Activated gamma-delta T cell treated with anti-CD3 and anti-CD28 coated beads, Interleukin-2, amount 50 U/mL, for 16 hours (primary cell): Measurements from ENCODE around the gene TNS4.
A peak's percentile ranks its signal among the peaks of the same experiment; 100 is the strongest.

ENCODE experiments used
- DNase-seq: peaks from one replicate; pipeline ENCODE4 v3.0.0-alpha.2; 2020; ENCODE audit warnings: low read depth

Gene TNS4

GRCh38 chr17:40493697-40494096 is 7.7 kb downstream of the TNS4 start:
- no peak for DNase-seq

- DNase-seq = no peak
Observed at GRCh38 chr17:40491486-40491885, 9.9 kb downstream of the TNS4 start.

GRCh38 chr17:40490982-40491381 is 10.4 kb downstream of the TNS4 start:
- no peak for DNase-seq

- no peak for DNase-seq
Observed at GRCh38 chr17:40490289-40490853, 11.1 kb downstream of the TNS4 start.

- DNase-seq = no peak
Observed at GRCh38 chr17:40487371-40488020, 13.9 kb downstream of the TNS4 start.

GRCh38 chr17:40486522-40487370 is 14.7 kb downstream of the TNS4 start:
- no peak for DNase-seq

GRCh38 chr17:40485851-40486521 is 15.4 kb downstream of the TNS4 start:
- DNase-seq = no peak

GRCh38 chr17:40484973-40485530 is 16.4 kb downstream of the TNS4 start:
- DNase-seq = no peak

GRCh38 chr17:40484285-40484972 is 17.0 kb downstream of the TNS4 start:
- DNase-seq = no peak

GRCh38 chr17:40483679-40484078 is 17.7 kb downstream of the TNS4 start:
- DNase-seq = no peak

GRCh38 chr17:40482722-40483121 is 18.7 kb downstream of the TNS4 start:
- no peak for DNase-seq

GRCh38 chr17:40481106-40481505 is 20.3 kb downstream of the TNS4 start:
- DNase-seq = no peak

GRCh38 chr17:40480501-40481003 is 20.9 kb downstream of the TNS4 start:
- peak; percentile 78 for DNase-seq

GRCh38 chr17:40479754-40480480 is 21.5 kb downstream of the TNS4 start:
- no peak for DNase-seq

GRCh38 chr17:40478486-40478885 is 22.9 kb downstream of the TNS4 start:
- no peak for DNase-seq

- no peak for DNase-seq
Observed at GRCh38 chr17:40477796-40478195, 23.6 kb downstream of the TNS4 start.

GRCh38 chr17:40475234-40475908 is 26.1 kb downstream of the TNS4 start:
- DNase-seq = no peak

GRCh38 chr17:40474419-40475002 is 26.9 kb downstream of the TNS4 start:
- no peak for DNase-seq

GRCh38 chr17:40473573-40474365 is 27.7 kb downstream of the TNS4 start:
- no peak for DNase-seq
